ENCODE measurements around the gene ZBTB47.

DNA sequence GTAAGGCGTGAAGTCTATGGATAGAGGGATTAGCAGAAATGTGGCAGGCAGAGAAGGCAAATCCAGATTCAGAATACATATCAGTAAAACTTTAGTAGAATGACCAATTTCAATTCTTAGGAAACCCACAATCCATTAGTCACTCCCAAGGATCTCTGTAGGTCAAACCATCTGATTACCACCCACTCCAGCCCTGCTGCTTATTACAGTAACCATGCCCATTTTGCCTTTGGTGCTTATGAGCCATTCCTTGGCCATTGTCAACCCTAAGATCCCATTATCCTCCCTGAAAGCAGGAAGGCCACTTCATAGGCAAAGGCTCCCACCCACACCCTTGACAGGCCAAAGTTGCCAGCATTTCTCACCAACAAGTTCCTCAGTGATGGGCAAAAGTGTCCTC lies 26.8 kb downstream of the ZBTB47 start:
- TF ChIP-seq, protein P1, sequence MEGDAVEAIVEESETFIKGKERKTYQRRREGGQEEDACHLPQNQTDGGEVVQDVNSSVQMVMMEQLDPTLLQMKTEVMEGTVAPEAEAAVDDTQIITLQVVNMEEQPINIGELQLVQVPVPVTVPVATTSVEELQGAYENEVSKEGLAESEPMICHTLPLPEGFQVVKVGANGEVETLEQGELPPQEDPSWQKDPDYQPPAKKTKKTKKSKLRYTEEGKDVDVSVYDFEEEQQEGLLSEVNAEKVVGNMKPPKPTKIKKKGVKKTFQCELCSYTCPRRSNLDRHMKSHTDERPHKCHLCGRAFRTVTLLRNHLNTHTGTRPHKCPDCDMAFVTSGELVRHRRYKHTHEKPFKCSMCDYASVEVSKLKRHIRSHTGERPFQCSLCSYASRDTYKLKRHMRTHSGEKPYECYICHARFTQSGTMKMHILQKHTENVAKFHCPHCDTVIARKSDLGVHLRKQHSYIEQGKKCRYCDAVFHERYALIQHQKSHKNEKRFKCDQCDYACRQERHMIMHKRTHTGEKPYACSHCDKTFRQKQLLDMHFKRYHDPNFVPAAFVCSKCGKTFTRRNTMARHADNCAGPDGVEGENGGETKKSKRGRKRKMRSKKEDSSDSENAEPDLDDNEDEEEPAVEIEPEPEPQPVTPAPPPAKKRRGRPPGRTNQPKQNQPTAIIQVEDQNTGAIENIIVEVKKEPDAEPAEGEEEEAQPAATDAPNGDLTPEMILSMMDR (IDR thresholded peaks at IDR 0.05) = no peak
- TF ChIP-seq POLR2A (IDR thresholded peaks at IDR 0.05) (no peak), POLR2AphosphoS5 (IDR thresholded peaks at IDR 0.05) (no peak), EP300 (IDR thresholded peaks at IDR 0.05) (no peak)

All from stomach (tissue), 4 donors.